Measurements from ENCODE around the gene TPPP. TPM values are rescaled to one million over a fixed set of nuclear protein-coding genes. Genes with fewer than 3 reads are reported as not detected.

TPPP gene
- total RNA-seq, 2 donors from 2014 or later: 3.9 to 6.3 TPM

GRCh38 chr5:659496-660263, 33.5 kb downstream of the TPPP start:
- ATAC-seq (no peak), DNase-seq (no peak)
- intact Hi-C loops (cut with DNase I, micrococcal nuclease): no loop called here

DNA sequence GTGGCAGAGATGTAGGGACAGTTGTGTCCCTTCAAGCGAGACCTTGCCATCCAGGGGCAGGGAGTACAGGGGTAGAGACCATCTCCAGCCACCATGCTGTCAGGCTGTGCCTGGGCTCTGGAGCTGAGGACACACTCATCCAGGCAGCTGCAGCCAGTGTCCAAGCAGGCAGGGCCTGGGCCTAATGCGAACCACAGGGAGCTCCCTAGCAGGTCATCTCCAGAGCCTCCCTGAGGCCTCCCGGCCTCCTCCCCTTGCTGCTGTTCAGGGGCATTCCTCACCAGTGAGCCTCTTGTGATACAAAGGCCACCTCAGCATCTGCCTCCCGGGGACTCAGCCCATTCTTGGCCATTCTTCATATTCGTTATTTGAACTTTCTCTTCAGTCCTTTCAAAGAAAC, 35.0 kb downstream of the TPPP start:
- no peak for ATAC-seq
- DNase-seq: no peak
- intact Hi-C loops (cut with DNase I, micrococcal nuclease): no loop called here

DNA sequence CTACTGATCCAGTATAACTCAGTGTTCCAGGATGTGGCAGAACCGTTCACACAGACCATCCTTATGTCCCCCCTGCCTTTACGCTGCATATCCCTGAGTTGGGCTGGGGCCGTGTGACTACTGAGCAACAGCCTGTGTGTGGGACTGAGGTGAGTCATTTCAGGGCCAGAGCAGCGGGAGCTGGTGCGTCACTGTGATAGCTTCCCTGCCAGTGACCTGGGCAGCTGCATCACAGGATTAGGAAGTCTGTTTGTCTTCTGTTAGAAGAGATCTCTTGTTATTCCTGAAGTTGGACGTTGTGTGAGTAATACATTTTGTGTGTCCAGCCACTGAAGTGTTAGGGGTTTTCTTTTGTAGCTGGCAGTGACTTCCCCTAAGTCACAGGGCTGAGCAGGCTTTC, 35.6 kb downstream of the TPPP start:
- no peak for DNase-seq
- ATAC-seq: no peak
- intact Hi-C loops (cut with DNase I, micrococcal nuclease): no loop called here

DNA sequence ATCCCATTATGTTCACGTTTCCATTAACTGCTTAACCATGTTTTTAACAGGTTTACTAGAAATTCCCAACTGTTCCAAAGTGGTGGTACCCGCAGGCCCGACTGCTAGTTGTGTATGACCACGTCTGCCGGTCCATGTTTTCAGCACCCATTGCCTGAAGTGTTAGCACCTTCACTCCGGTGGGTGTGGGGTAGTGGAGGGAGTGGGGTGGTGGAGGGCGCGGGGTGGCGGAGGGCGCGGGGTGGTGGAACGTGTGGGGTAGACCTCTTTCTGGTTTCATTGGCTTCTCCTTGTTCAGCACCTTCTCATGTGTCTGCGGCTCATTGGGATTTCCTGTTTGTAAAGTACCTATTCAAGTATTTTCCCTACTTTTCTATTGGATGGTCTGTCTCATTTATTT, 37.7 kb downstream of the TPPP start:
- DNase-seq (no peak), ATAC-seq (no peak)
- intact Hi-C loops (cut with DNase I, micrococcal nuclease): no loop called here

- DNase-seq (no peak), ATAC-seq (no peak)
- intact Hi-C loops (cut with DNase I, micrococcal nuclease): no loop called here
Observed at GRCh38 chr5:654071-654778, 38.9 kb downstream of the TPPP start.

DNA sequence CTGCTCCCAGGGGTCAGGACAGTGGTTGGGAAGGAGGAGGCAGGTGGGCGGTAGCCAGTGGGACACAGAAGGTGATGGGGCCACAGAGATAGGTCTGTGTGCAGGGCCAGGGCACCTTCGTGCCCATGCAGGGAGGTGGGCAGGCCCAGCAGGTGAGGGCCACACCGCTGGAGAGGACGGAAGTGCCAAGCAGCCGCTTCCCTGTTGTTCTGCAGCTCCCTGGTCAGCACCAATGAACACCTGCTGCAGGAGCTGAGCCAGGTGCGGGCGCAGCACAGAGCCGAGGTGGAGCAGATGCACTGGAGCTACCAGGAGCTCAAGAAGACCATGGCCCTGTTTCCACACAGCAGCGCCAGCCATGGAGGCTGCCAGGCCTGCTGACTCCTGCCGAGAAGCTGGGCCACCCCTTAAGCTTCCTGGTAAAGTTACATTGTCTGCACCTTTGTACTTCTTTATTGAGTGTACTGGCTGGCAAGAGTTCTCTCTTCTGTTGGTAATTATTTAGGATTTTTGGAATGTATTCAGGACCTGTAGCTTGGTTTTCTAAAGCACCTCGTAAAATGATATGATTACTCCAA, 40.3 kb downstream of the TPPP start:
- intact Hi-C loops (cut with DNase I, micrococcal nuclease): no loop called here
- ATAC-seq (peak; percentile 85), DNase-seq (no peak)

DNA sequence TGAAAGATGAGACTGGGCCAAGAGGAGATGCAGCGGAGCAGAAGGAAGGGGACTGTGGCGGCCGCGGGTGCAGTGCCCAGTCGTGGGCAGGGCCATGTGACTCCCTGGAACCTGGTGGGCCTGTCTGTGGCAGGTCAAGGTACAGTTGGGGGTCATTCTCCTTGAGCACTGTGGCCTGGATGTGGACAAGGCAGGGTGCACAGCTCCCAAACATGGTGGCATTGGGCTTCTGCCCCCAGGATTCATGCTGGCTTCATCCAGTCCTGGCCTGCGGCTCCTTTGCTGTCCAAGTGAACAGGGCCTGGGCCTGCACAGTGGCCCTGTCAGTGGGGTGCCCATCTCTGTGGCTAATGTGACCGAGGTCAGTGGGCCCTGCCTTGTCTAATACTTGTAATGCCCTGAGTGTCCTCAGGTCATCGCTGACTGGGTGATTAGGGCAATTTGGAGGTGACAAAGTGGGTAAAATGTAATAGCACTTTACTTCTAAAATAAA, 41.1 kb downstream of the TPPP start:
- ATAC-seq: no peak
- intact Hi-C loops (cut with DNase I, micrococcal nuclease): no loop called here
- DNase-seq: no peak

DNA sequence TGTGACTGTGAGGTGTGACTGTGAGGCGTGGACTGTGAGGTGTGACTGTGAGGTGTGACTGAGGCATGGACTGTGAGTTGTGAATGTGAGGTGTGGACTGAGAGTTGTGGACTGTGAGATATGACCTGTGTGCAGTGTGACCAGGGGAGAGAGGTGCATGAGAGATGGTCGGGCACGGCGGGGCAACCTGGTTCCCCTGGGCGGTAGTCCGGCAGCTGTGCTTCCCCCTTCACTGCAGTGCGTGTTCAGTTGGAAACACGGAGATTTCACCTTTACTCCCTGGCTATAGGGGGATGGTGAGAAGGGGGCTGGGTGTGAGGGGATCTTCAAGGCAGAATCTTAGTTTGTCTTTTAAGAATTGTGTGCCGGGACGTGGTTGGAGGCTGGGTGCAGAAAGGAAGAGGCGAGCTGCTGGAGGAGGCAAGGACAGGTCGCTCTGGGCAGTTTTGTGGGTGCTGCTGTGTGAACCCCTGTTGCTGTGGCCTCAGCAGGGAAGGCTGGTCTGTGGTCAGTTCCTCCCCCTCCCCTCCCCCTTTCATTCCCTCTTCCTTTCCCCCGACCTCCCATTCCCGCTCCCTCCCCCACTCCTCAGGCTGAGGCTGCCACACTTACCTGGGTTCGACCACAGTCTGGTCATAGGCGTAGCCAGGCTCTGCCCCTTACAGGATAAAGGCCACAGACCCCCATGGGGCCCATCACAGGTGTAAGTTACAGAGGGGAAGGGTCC, 41.7 kb downstream of the TPPP start:
- ATAC-seq: no peak
- intact Hi-C loops (cut with DNase I, micrococcal nuclease): no loop called here

DNA sequence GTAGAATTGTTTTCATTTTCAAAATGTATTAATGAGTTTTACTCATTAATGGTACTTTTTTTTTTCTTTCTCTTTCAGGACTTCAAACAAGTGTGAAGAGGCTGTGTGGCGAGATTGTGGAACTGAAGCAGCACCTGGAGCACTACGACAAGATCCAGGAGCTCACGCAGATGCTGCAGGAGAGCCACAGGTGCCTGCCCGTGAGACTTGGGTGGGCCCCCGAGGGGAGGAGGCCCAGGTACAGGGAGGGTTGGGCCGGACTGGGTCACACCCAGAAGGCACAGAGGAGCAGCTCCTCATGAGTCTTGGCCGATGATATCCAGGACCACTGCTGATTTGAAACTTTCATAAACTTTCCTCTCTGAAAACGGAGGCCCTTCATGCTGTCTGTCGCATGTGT, 45.4 kb downstream of the TPPP start:
- ATAC-seq (no peak), DNase-seq (no peak)
- intact Hi-C loops (cut with DNase I, micrococcal nuclease): no loop called here

More for the DNA sequence above, 41.7 kb downstream of the TPPP start:
- no peak for DNase-seq

DNA sequence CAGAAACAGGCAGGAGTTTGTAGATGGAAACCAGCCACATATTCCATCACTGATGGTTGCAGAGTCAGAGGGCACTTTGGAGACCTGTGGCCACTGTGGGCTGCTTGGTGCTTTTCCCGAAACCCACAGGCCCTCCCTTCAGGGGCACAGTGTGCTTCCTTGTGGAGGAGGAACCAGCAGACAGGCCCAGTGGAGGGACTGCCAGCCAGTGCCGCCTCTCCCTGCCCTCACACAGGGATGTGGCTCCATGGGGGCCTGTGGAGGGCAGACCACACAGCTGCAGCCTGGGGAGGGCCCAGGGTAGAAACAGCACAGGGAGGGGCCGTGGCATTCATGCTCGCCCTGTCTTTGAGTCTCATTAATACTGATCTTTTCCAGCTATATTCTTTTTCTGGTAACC, 45.8 kb downstream of the TPPP start:
- intact Hi-C loops (cut with DNase I, micrococcal nuclease): no loop called here
- DNase-seq (no peak), ATAC-seq (no peak)

GRCh38 chr5:646396-647201, 46.6 kb downstream of the TPPP start:
- ATAC-seq (no peak), DNase-seq (no peak)
- intact Hi-C loops (cut with DNase I, micrococcal nuclease): no loop called here

DNA sequence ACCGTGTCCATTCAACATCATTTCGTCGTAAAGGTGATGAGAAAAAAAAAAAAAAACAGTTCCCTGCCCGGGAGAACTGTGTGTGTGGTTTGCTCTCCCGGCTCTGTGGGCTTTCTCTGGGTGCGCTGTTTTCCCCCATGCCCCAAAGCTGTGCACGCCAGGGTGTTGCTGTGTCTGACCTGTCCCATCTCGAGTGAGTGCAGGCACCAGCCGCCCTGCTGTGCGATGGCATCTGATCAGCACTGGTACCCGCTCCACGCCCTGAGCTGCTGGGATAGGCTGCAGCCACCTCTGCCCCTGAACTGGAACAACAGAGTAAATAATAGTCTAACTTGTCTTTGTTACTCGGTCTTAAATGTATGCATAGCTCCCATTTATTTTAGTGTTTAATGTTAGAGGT, 47.7 kb downstream of the TPPP start:
- DNase-seq (no peak), ATAC-seq (no peak)
- intact Hi-C loops (cut with DNase I, micrococcal nuclease): no loop called here

GRCh38 chr5:644971-645370, 48.2 kb downstream of the TPPP start:
- intact Hi-C loops (cut with DNase I, micrococcal nuclease): no loop called here
- ATAC-seq (no peak), DNase-seq (no peak)

DNA sequence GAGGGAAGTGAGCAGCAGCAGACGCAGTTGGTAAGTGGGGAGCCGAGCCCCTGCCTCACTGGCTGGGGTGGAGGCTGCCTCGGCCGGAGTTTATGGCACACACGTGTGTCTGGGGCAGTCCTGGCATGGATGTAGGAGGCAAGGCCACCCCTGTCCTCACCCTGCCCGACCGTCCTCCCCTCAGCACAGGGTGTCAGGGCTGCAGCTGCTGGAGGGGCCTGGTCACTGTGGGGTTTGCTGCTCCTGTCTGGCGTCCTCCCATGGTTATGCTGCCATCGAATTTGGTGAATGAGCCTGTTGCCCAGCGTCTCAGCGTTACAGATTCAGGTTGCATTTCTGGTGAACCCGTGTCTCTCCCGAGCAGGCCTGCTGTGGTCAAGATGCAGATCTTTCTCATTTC, 48.6 kb downstream of the TPPP start:
- intact Hi-C loops (cut with DNase I, micrococcal nuclease): no loop called here
- ATAC-seq: no peak

DNA sequence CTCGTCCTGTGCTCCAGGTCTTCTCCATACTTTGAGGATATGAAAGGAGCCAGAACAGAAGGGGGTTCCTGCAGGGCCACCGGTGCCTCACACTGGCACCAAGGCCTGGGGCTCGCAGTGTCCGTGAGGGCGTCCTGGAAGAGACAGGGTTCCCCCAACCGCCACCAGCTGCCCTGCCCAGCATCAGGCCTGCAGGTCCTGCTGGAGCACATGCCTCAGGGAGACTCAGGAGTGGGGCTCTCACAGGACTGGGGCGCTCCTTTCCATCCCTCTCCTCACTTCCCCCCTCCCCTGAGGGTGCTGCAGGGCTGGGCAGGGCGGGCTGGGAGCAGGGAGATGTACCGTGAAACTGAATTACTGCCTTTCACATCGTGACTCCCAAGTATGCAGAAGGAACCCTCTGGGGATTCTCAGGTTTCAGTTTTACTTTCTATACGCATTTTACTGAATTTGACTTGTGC, 49.3 kb downstream of the TPPP start:
- intact Hi-C loops (cut with DNase I, micrococcal nuclease): no loop called here
- no peak for DNase-seq

More for the DNA sequence above, 48.6 kb downstream of the TPPP start:
- no peak for DNase-seq

DNA sequence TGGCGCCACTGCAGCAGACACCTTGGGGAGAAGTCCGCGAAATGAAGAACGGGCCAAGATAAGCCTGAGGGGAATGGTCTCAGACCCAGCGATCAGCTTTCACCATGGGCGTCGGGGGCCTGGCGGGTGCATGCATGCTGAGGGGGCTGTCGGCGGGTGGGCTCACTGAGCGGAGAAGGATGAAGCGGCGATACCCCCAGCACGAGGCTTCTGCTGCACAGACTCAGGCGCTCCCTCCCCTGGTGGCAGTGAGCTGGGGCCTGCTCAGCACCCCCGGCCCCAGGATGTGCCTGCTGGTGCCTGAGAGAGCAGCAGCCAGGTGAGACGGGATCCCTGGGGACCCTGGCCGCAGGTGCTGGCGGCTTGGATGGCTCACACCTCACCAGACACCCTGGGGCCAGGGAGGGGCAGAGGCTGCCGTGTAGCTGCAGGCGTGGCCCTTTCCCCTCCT, 49.8 kb downstream of the TPPP start:
- DNase-seq (no peak), ATAC-seq (no peak)
- intact Hi-C loops (cut with DNase I, micrococcal nuclease): no loop called here

More for the DNA sequence above, 49.3 kb downstream of the TPPP start:
- ATAC-seq: no peak

- DNase-seq (no peak), ATAC-seq (no peak)
- intact Hi-C loops (cut with DNase I, micrococcal nuclease): no loop called here
Observed at GRCh38 chr5:642481-642880, 50.7 kb downstream of the TPPP start.

DNA sequence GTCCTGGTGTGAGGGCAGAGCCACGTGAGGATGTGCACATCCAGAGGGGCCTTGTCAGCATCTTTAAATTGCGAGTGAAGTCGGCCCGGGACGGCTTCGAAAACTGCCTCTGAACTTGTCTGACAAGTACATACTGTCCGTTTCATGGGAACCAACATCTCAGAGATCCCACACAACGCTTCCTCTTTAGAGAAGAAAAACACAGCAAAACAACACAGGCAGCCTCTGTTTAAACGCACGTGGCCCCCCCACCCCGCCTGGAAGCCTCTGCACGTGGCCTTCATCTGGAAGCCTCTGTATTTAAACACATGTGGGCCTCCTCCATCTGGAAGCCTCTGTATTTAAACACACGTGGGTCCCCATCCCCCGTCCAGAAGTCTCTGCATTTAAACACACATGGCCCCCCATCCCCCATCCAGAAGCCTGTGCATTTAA, 51.8 kb downstream of the TPPP start:
- DNase-seq: no peak
- intact Hi-C loops (cut with DNase I, micrococcal nuclease): no loop called here
- no peak for ATAC-seq

All from left colon (tissue), 2 donors.